AG08395 (cell line): ENCODE data around the gene SYT8.

Source experiments
- DNase-seq: peaks from one replicate; pipeline ENCODE4 v3.0.0; 2012; ENCODE audit warnings: mixed read lengths, low spot score

The SYT8 gene

DNA sequence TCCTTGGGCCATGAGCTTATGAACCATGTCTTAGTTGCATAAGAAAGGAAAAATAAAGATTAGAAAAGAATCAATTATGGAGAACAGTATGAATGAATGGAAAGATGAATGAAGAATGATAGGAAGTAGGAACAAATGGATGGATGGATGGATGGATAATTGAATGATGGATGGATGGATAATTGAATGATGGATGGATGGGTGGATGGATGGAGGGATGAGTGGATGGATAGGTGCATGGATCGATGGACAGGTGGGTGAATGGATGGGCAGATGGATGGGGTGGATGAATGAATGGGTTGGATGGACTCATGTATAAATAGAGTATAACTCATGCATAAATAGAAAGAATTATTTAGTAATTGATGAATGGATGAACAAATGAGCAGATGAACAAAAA, 25.3 kb downstream of the SYT8 start:
- no peak for DNase-seq

DNA sequence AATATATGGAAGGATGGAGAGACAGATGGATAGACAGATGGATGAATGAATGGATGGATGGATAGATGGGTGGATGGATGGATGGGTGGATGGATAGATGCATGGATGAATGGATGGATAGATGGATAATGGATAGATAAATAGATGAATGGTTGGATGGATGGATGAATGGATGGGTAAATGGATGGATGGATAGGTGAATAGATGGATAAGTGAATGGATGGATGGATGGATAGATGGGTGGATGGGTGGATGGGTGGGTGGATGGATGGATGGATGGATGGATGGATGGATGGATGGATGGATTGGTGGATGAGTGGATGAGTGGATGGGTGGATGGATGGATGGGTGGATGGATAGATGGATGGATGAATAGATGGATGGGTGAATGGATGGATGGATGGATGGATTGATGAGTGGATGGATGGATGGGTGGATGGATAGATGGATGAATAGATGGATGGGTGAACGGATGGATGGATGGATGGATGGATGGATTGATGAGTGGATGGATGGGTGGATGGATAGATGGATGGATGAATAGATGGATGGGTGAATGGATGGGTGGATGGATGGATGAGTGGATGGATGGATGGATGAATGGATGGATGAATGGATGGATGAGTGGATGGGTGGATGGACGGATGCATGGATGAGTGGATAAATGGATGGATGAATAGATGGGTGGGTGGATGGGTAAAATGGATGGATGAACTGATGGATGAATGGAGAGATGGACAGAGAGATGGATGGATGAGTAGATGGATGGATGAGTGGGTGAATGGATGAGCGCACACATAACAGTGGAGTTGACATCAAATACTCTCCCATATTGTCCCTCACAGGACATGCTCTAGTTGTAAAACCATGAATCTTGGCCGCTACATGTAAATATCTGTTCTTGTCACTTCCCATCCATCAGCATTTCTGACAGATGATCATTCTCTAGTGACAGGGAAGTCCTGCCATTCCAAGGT, 26.9 kb downstream of the SYT8 start:
- no peak for DNase-seq

- no peak for DNase-seq
Observed at GRCh38 chr11:1862588-1863351, 28.0 kb downstream of the SYT8 start.

GRCh38 chr11:1863352-1864216, 28.8 kb downstream of the SYT8 start:
- DNase-seq = peak; percentile 97

GRCh38 chr11:1864231-1864630, 29.4 kb downstream of the SYT8 start:
- DNase-seq = peak; percentile 29

- no peak for DNase-seq
Observed at GRCh38 chr11:1864831-1865665, 30.3 kb downstream of the SYT8 start.

DNA sequence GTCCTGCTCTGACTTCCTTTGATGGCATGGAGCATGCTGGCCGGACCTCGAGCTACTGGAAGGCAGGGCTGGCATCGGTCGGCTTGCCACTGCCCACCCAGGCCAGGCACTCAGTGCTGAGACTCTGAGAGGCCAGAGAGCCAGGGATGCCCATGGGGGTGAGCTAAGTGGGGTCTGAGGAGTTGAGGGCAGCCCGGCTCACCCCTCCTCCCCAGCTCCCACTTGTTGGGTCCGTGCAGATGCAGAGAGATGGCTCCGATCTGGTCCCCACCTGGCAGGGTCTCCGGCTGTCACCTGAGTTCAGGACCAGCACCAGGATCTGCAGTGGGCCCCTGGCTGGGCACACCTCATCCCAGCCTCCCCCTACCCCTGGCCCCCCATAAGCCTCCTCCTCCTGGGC, 31.4 kb downstream of the SYT8 start:
- no peak for DNase-seq

- no peak for DNase-seq
Observed at GRCh38 chr11:1866776-1867175, 32.0 kb downstream of the SYT8 start.

DNA sequence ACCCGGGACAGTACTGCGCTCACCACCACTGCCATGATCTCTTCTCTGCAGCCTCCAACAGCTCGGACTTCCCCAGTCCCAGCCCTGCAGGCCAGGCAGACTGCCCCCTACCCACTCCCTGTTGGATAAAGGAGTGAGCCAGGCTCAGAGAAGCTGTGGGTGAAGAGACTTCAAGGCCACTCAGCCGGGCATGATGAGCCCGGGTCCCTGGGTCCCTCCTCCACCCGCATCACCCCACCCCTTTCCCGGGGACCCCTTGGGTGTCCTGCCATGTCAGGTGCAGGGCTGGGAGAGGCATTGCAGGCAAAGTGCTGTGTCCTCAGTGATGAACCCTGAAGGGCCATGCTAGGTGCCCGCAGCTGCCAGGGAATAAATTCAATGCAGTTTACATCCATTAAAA, 32.6 kb downstream of the SYT8 start:
- no peak for DNase-seq

GRCh38 chr11:1868056-1868635, 33.4 kb downstream of the SYT8 start:
- DNase-seq = no peak

DNA sequence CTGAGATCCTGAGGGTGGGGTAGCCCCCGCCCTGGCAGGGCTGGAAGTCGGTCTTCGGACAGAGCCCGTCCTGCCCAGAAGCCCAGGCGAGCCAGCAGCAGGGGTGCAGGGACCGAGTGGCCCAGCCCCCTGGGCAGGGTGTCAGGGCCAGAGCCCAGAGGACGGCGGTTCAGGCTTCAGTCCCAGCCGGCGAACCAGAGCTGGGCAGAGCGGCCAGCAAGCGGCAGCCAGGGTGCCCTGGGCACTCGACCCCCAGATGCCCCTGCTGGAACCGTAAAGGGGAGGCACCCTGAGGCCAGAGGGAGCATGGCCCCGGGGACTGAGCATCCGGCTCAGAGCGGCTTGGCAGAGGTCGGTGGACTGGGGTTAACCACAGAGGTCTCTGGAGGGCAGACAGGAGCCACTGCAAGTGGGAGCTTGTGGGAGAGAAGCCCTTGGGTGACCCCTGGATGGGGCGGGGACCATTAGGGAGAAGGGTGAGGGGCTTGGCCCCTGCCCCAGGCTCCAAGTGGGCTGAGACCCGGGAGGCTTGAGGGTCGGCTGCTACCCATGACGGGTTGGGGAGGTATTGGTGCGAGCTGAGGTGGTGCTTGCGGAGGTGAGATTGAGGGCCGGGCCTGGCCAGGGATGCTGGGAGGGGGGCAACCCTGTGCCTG, 34.0 kb downstream of the SYT8 start:
- DNase-seq = no peak

DNA sequence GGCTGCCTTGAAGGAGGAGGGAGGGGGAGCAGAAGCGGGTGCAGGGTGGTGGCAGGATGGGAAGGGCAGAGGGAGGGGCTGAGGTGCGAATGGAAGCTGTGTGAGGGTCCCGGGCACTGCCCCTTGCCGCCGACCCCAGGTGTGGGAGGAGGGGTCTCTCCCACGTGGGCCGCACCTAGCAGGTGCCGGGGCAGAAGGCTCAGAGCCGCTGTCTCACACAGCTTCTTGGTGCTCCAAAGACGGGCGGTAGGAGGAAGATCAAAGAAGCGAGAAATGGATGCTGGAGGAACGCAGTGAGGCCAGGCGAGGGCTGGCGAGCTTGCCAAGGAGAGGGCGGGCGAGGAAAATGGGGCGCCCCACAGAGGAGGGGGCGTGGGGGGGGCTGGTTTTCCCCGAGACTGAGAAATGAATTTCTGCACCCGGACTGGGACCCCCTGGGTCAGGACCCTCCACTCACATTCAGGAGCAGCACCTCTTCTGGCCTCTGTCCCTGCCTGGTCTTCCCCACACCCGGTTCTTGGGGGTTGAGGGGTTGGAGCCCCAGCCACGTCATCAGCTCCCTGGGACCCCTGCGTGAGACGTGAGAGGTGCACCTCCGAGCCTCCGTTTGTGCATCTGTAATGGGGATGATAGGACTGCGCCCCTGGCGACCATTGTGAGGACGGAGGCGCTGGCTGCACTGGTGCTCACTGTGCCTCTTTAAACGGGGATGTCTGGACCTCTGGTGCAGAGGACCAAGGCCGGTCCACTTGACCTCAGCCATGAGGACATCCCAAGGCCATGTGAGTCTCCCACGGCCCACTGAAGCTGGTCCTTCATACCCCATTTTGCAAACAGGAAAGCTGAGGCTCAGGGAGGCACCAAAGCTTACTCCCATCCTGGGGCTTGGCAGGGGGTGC, 34.9 kb downstream of the SYT8 start:
- peak; percentile 41 for DNase-seq

DNA sequence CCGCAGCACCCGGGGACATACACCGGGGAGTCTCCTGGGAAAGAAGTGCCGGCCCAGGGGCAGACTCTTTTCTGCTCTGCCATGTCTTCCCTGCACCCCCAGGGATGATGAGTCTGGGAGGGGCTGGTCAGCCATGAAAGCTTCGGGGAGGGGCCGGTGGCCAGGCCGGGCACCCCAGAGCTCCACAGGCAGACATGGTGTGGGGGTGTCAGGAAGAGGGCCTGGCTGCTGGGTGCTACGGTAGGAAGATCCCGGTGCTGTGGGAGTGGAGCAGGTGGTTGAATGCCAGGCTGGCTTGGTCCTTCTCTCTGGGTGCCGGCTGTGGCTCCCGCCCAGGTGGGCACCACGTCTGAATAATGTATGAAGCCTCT, 35.5 kb downstream of the SYT8 start:
- no peak for DNase-seq

- DNase-seq = peak; percentile 46
Observed at GRCh38 chr11:1870721-1871466, 36.1 kb downstream of the SYT8 start.

- DNase-seq = no peak
Observed at GRCh38 chr11:1871531-1871930, 36.7 kb downstream of the SYT8 start.

GRCh38 chr11:1872267-1872985, 37.6 kb downstream of the SYT8 start:
- no peak for DNase-seq

- no peak for DNase-seq
Observed at GRCh38 chr11:1873048-1873812, 38.4 kb downstream of the SYT8 start.
